Cerebellar nuclear complex (tissue), 1 donor: ENCODE measurements around the gene HCFC2.
A peak's percentile ranks its signal among the peaks of the same experiment; 100 is the strongest.
"Not testable (repeated sequence)": the region's sequence is repeated elsewhere in the genome, so short reads cannot be mapped to it uniquely, and the experiment has no call there.

Experiments
- DNase-seq, 2 experiments: peaks; one replicate each; lab custom pipeline; 2025; lab: John Stamatoyannopoulos, UW

The HCFC2 gene

DNA sequence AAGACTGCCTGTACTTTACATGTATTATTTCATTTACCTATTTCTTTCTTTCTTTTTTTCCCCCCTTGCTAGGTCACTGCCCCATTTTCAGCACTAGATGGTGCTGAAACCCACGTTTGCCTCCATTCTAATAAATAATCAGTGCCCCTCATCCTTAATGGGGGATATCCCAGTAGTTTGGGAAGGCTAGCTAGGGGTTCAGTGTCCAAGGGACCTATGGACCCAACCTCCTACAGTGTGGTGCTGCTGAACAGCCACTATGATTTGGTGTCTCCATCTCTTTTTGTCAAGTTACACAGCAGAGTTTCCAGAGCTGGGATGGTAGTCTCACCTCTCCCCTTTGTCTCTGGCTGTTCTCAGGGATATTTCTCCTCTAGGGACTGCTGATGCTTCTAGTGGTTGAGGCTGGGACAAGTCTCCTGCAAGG lies 6.5 kb upstream of the HCFC2 start:
- DNase-seq, result no peak

DNA sequence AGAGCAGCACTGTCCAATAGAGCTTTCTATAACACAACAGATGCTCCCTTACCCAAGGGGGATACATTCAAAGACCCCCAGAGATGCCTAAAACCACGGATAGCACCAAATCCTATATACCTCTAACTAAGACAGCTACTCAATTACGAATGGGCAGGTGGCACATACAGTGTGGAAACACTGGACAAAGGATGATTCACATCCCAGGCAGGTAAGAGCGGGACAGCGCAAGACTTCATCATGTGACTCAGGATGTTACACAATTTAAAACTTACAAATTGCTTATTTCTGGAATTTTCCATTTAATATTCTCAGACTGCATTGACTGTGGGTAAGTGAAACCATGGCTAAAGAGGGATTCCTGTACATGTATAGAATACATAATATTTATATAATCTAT lies 5.5 kb upstream of the HCFC2 start:
- no peak for DNase-seq

DNA sequence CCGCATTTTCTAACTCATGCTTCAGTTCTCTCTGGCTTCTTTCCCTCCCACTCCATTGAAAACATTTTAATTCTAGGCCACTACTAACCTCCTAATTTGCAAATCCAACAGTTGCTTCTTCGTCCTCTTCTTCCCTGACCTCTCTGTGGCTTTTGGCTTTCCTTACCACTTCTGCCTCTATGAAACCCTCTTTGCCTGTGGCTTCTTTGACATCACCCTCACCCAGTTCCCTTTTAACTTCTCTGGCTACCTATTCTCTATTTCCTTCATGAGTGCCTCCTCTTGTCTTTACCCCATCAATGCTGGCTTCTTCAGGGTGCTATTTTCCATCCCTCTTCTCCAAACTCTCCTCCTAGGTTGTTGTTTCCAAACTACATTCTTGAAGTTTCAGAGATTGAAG lies 4.4 kb upstream of the HCFC2 start:
- DNase-seq, result no peak

DNA sequence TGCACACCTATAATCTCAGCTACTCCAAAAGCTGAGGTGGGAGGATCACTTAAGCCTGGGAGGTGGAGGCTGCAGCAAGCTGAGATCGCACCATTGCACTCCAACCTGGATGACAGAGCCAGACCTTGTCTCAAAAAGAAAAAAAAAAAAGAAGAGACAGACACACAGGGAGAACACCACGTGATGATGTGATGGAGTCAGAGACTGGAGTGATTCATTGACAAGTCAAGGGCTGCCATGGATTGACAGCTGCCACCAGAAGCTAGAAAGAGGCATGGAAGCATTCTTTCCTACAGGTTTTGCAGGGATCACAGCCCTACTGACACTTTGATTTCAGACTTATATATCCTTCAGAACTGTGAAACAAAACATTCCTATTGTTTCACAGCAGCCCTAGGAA lies 3.5 kb upstream of the HCFC2 start:
- DNase-seq, result no peak

DNA sequence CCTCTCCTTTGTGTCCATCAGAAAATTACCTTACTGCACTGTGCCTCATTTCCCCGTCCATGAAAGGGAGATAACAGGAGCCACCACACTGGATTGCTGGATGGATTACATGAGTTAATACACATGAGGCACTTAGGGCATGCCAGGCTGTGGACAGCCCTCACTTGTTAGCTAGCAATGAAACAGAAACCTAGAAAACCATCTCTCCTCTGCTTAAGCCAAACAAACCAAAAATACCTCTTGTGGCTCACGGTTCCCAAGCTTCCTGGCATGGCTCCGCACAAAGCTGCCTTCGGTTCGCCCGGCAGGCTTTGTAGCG lies 660 bp upstream of the HCFC2 start:
- DNase-seq, result no peak

DNA sequence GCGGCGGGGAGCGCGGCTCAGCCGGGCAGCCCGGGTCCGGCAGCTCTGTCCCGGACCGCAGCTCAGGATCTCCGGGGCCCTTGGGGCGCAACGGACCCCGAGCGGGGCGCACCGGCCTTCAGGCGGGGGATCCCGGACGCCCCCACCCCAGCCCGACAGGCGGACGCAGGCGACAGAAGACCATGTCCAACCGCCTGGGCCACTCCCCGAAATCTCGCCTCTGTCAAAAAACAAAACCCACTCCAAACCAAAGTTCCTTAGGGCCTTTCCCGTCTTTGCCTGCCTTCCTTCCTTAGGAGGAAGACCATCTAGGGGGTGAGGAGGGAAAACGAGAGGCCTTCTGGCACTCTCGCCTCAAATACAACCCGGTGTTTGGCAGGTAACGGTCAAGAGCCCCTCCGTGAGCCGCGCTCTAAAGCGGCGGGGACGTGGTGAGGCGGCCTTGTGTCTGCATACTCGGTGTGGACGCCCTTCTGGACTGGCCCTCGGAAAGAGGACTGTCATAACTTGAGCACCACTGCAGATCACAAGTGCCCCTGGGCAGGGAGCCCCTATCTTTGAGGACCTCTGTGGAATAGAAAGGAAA lies 604 bp downstream of the HCFC2 start:
- no peak for DNase-seq

DNA sequence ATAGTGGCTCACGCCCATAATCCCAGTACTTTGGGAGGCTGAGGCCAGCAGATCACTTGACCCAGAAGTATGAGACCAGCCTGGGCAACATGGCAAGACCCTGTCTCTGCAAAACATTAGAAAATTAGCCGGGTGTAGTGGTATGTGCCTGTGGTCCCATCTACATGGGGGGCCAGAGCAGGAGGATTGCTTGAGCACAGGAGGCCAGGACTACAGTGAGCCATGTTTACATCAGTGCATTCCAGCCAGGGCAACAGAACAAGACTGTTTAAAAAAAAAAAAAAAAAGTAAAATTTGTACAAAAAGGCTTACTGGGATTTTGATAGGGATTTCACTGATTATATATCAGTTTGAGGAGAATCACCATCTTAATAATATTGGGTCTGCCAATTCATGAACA lies 7.8 kb downstream of the HCFC2 start:
- no peak for DNase-seq

DNA sequence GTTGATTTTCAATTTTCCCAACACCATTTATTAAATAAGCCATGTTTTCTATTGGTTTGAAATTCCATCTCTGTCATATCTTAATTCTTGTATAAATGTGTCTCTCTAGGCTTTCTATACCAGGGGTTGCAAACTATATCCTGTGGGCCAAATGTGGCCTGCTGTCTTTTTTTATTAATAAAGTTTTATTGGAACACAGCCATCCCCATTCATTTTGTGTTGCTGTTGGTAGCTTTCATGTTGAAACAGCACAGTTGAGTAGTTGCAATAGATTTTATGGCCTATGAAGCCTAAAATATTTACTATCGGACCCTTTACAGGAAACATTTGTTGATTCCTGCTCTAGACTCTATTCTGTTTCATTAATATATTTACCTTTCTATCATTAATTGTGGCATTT lies 9.4 kb downstream of the HCFC2 start:
- no peak for DNase-seq

DNA sequence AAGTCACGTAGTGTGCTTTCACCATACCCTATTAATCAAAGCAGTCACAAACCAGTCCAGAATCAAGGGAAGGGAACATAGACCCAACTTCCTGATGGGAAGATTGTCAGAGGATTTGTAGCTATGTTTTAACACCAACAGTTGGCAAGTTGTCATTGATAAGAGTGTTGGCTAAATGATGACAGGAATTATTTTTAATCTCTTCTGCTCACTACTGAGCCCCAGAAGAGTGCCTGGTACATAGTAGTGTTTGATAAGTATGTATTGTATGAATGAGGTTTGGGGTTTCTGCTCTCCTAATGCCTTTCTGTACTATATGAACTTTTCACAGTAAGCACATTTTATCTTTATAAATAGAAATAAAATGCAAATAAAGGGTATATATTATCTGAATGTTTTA lies 14.7 kb downstream of the HCFC2 start:
- no peak for DNase-seq

DNA sequence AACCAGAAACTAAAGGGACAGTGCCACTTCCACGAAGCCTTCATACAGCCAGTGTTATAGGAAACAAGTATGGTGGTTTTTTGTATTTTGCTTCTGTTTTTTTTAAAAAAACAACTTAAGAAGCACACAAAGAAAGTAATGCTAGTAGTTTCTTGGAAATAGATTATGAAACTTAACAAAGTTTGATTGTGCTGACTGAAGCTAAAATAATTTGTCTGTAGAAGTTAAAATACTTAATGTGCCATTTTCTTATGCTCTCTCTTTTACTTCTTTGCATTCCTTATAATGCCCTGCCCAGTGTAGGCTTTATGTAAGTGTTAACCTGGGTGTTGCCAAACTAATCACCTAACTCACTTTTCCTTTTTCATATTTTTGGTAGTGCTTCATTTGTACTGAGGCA lies 16.4 kb downstream of the HCFC2 start:
- no peak for DNase-seq

DNA sequence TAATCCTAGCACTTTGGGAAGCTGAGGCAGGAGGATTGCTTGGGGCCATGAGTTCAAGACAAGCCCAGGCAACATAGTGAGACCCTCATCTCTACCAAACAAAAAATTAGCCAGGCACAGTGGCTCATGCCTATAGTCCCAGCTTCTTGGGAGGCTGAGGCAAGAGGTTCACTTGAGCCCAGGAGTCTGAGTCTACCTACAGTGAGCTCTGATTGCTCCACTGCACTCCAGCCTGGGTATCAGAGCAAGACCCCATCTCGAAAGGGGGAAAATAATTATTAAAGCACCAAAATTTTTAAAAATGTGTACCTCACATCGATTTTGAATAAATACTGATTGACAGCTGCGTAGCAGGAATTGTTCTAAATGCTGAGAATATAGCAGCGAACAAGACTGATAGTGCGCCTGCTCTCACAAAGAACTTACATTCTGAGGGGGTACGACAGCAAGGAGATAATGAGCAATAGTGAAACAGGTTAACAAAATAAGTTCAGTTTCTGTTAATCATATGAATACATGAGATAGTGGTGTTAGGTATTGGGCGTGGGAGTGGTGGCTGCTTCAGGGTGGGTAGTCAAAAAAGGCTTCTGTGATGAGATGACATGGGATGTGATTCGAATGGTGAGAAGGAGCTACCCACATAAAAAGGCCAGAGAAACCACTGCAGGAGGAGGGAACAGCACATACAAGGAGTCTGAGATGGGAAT lies 19.6 kb downstream of the HCFC2 start:
- no peak for DNase-seq

DNA sequence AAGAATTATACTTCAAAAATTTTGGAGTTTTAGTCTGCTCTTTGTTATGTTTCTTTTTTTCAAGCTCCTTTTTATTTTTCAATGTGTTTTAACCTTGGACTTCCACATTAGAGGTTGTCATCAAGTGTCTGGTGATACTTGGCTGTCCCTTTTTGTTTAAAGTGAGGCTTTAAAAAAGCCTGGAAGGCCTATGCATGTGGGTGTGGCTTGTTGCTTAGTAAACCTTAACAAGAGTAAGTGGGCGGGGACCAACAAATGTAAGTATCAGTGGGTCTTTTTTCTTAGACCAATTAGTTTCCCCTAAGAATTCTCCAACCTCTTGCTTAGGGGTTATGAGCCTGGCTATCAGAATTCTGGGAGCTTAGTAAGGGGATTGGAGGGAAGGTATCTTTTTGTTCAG lies 26.4 kb downstream of the HCFC2 start:
- no peak for DNase-seq

DNA sequence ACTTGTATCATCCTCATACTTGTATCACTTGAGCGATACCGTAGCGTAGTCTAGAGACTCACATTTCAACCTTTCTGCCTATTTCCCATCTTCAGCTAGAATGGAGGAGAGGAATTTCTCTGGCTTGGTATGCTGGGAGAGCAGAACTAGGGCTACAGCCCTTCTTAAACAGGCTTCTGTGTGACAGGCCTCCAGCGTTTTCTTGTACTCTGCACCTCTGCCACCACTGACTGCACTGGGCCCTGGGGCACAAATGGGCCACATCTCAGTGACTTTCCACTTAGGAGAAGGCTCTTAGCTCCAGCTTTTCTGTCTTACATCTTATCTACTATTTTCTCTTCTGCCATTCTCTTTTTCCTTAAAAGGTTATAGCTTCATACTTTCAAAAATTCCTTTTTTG lies 26.8 kb downstream of the HCFC2 start:
- DNase-seq, result no peak

DNA sequence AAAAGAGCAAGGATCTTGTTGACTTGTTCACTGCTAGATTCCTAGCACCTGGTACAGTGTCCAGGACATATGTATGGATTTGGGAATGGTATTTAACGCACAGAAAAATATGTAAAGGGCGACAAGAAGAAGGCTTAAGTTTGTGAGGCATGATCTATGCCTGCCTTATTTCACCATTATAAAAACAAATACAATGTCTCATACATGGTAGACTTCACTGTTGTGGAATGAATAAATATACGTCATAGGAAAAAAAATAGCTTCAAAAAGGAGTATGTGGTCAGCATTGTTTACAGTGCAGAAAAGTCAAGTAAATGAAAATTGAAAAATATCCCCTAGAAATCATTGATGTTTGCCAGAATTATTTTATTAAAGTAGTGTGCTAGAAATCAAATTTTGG lies 30.0 kb downstream of the HCFC2 start:
- DNase-seq, result no peak

DNA sequence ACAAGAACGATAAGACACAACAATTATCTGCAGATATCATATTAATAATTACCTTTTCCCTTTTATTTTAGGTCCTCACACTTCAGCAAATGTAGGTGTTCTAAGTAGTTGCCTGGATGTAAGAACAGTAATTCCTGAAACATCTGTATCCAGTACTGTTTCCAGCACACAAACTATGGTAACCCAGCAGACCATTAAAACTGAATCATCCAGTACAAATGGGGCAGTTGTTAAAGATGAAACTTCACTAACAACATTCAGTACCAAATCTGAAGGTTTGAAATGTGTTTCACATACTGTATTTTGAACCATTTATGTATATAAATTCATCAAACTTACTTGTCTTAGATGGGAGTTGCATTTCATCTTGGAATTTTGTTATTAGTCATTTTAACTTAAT lies 31.0 kb downstream of the HCFC2 start:
- no peak for DNase-seq

DNA sequence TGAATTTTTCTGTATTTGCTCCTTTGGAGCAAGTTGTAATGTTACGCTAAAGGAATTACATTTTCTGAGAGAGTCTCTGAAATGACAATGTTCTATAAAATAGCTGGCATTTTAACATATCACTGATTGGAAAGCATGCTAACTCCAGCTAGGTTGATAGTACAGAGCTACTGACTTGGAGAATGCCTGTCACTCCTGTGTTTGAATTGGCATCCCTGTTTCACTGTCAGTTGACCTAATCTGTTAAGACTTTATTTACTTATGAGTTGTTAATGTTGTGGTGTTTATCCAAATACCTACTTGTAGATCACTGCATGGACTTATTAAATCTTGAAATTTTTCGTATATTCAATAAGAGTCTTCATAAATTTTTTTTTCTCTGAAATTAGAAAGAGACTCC lies 33.6 kb downstream of the HCFC2 start:
- no peak for DNase-seq

DNA sequence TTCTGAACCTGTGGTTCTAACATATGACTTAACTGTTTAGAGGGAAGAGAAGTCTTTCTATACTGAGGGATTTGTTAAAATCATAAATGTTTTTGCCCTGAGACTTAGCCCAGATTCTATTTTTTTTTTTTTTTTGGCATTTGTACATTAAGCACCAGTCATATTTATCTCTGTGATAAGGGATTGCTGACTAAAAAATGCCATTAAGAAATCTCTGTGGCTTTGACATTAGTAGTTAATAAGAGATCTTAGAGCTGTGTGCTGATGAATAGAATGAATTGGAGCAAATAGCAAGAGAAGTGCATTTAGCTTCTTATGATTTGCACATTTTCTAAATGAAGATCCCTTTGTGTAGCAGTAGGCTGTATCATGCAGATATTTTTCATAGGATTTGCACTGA lies 41.1 kb downstream of the HCFC2 start:
- DNase-seq, result no peak

DNA sequence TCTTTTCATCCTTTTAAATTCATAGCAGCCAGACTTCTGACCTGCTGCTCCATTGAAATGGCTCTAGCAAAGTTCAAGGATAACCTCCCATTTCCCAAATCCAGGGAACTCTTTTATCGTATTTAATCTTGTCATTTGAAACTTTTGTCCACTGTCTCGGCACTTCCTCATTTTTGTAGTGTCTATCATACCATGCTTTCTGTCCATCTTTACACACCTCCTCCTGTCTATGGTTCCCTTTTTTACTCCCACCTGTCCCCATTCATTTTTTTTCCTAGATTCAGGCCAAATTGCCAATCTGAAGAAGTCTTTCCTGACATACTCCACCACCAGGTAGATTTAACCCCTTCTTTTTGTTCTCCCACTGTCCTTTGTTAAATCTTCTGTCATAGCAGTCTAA lies 42.6 kb downstream of the HCFC2 start:
- no peak for DNase-seq

DNA sequence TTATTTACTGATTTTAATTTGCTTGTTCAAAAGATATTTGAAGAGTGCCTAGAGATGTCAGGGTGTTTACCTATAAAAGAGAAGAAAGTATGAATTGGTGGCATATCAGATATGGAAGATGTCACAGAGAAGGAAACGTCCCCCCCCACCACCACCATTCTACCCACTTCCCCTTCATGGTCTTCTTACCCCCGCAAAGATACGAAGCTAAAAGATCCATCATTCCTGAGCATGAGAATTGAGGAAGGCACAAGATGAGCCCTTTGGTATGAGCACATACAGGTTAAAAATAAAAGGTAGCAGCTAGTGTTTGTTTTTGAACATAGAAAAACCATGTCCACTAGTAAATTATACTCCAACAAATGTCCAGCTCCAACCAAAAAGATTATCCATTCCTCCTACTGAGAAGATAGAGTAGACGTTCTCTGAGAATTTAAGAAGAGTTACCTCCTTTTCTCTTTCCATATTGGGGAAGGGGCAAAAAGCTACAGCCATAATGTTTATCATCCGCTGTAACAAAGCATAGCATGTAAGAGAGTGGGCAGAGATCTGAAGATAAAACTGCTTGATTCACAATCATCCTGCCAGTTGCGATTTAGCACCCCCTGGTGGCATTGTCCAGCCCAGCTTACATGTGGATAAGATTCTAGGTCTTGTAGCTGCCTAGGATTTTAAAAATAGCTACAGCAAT lies 44.6 kb downstream of the HCFC2 start:
- DNase-seq, result peak; percentile 46 to 66

DNA sequence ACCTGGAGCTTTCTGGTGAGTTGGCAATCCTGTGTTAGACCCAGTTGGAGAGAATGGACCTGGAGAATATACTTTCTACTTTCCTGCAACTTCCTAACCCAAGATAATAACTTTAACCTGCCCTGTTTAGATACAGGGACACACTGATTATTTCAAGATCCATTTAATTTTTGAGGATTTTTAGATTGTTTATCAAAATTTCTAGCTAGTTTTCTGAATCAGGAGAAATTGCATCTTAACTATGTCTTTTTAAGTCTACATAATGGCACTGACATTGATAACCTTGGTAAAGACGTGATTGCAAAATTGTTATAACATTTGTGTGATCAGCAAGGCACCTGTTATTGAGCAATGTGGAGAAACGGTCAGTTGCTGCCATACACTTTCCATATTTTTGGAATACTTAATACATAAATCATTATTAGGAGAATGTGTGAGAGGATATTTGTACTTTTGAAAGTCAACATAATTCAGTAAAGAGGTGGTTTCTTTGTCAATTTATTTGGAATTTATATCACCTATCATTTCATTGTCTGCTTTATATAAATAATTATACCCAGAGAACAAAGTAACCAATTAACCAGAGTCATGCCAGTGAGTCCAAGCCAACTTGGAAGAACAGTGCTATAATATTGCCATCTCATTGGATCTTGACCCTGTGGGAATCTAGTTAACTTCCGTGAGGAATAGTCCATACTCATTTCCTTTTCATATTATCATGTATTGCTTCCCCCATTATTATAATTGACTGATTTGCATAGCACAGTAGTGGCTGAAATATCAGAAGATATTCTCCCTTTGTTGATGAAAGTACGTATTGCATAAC lies 45.3 kb downstream of the HCFC2 start:
- DNase-seq, result no peak

DNA sequence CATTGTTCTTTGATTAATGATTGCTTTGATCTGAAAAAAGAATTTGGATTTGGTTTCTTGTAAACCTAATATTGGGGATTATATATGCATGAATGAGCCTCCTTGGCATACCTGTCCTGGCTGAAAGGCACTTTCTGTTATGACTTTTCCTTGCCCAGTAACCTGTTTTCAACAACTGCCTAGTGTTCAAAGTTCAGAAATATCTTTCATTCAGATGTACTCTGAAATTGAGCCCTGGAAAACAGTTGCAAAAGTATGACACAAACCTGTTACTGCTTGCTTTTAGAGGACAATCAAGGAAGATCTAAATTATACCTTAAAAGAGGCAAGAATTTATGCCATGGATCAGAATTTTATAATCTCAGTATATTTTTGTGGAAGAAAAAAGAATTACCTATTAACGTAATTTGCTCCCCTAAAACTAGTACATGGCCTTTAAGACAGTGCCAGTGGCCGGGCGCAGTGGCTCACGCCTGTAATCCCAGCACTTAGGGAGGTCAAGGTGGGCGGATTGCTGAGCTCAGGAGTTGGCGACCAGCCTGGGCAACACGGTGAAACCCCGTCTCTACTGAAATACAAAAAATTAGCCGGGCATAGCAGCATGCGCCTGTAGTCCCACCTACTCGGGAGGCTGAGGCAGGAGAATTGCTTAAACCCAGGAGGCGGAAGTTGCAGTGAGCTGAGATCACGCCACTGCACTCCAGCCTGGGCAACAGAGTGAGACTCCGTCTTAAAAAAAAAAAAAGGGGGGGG lies 50.7 kb downstream of the HCFC2 start:
- not testable (repeated sequence) for DNase-seq

DNA sequence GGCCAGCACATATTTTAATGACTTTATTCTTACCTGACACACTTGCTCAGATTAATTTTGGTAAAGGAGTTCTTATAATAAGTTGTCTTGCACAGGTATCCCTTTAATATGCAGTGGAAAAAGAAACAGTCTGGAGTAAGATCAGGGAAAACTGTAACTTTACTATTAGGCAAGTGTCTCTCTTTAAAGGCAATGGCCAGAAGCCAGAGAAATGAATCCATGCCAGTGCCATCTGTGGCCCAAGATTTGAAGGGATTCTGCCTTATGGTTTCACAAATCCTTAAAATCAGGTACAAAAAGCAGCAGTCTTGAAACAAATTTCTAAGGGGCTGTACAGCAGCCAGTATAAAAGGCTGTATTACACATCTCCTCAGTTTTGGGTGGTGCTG lies 51.2 kb downstream of the HCFC2 start:
- no peak for DNase-seq
